Parathyroid adenoma (tissue), 2 donors: ENCODE measurements around the gene CRISPLD2.

ENCODE experiments used
- H2AFZ ChIP-seq: fragments of 300-600 bp; sonication (generic); one replicate; pipeline ENCODE4 v1.7.0; 2017; ENCODE audit warnings: antibody characterized with exemption, mild to moderate bottlenecking
- H3K27ac ChIP-seq: fragments of 300-600 bp; sonication (generic); one replicate; pipeline ENCODE4 v1.7.0; 2017
- H3K27me3 ChIP-seq: fragments of 300-600 bp; sonication (generic); one replicate; pipeline ENCODE4 v1.7.0; 2017; ENCODE audit warnings: low read length; ENCODE audit not compliant: control insufficient read depth, insufficient read depth
- H3K36me3 ChIP-seq: fragments of 300-600 bp; sonication (generic); one replicate; pipeline ENCODE4 v1.7.0; 2017; ENCODE audit warnings: low read length; ENCODE audit not compliant: control insufficient read depth, insufficient read depth
- H3K4me1 ChIP-seq: fragments of 300-600 bp; sonication (generic); one replicate; pipeline ENCODE4 v1.7.0; 2017; ENCODE audit warnings: control low read depth
- H3K4me2 ChIP-seq: fragments of 300-600 bp; sonication (generic); one replicate; pipeline ENCODE4 v1.7.0; 2017; ENCODE audit warnings: low read length
- H3K4me3 ChIP-seq: fragments of 300-600 bp; sonication (generic); one replicate; pipeline ENCODE4 v1.7.0; 2017; ENCODE audit warnings: low read depth, low read length
- H3K79me2 ChIP-seq: fragments of 300-600 bp; sonication (generic); one replicate; pipeline ENCODE4 v1.7.0; 2017; ENCODE audit warnings: control low read depth
- H3K9ac ChIP-seq: fragments of 300-600 bp; sonication (generic); one replicate; pipeline ENCODE4 v1.7.0; 2017; ENCODE audit warnings: mild to moderate bottlenecking
- H3K9me3 ChIP-seq: fragments of 300-600 bp; sonication (generic); one replicate; pipeline ENCODE4 v1.7.0; 2017; ENCODE audit warnings: low read length; ENCODE audit not compliant: control insufficient read depth
- TF ChIP-seq, protein P1 (sequence below): fragments of 300-600 bp; sonication (generic); IDR thresholded peaks from one replicate; pipeline ENCODE4 v1.7.0; 2017; ENCODE audit warnings: antibody characterized with exemption, mild to moderate bottlenecking
- donor health status: primary hyperparathyroidism.

CRISPLD2 gene

DNA sequence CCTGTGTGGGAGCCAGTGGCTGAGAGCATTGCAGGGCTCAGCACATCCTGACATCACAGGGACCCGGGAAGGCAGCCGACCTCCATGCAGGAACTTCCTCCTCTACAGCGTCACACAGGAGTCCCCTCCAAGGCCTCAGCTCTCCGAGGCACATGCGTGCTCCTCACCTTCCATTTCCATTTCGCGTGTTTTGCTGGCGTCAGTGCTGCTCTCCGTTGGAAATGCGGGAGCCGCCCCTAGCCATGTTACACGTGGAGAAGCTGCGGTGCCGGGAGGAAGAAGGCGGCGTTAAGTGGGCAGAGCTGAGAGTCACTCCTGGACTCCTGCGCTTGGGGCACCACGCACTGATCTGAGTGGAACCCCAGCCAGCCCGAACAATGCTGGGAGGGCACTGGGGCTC is 25.2 kb upstream of the CRISPLD2 start:
- Histone ChIP-seq H3K9ac (no peak overlapping the region), H3K36me3 (no peaks in the 10 kb centered on the region), H3K4me1 (no peaks in the 10 kb centered on the region), H3K79me2 (no peaks in the 10 kb centered on the region), H3K27me3 (no peaks in the 10 kb centered on the region), H3K4me3 (no peak overlapping the region), H3K9me3 (no peaks in the 10 kb centered on the region), H3K27ac (no peak overlapping the region), H3K4me2 (no peak overlapping the region), H2AFZ (no peak overlapping the region)
- TF ChIP-seq, protein P1, sequence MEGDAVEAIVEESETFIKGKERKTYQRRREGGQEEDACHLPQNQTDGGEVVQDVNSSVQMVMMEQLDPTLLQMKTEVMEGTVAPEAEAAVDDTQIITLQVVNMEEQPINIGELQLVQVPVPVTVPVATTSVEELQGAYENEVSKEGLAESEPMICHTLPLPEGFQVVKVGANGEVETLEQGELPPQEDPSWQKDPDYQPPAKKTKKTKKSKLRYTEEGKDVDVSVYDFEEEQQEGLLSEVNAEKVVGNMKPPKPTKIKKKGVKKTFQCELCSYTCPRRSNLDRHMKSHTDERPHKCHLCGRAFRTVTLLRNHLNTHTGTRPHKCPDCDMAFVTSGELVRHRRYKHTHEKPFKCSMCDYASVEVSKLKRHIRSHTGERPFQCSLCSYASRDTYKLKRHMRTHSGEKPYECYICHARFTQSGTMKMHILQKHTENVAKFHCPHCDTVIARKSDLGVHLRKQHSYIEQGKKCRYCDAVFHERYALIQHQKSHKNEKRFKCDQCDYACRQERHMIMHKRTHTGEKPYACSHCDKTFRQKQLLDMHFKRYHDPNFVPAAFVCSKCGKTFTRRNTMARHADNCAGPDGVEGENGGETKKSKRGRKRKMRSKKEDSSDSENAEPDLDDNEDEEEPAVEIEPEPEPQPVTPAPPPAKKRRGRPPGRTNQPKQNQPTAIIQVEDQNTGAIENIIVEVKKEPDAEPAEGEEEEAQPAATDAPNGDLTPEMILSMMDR, result no peak

DNA sequence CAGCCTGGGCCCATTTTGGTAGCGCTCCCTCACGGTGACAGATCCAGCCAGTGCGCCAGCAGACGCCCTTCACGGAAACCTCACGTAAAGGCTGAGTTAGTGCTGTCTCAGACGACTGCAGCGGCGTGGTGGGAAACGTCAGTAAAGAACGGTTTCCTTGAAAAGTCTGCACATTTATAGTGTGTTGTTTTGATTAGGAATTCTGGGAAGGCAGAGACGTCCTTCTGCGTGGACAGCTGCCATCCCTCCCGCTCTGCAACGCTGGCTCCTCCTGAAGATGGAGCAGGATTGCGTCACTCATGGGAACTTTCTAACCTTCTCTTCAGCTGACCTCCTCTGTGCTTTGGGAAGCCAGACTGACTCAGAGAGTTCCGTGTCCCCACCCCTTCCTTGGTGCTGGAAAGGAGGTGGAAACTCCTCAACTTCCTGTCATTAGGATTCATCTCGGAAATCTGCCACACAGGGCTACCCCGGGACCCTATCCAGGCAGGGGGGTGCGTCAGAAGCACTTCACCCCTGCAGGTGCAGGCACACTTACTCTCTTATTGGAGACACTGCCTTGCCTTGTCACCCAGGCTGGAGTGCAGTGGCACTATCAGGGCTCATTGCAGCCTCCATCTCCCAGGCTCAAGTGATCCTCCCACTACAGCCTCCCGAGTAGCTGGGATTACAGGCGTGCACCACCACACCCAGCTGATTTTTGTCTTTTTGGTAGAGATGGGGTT is 24.3 kb upstream of the CRISPLD2 start:
- Histone ChIP-seq H3K79me2 (no peaks in the 10 kb centered on the region), H3K4me2 (no peak overlapping the region), H3K9me3 (no peaks in the 10 kb centered on the region), H3K4me1 (no peaks in the 10 kb centered on the region), H3K36me3 (no peaks in the 10 kb centered on the region), H3K27me3 (no peaks in the 10 kb centered on the region), H3K27ac (no peak overlapping the region), H3K9ac (no peak overlapping the region), H3K4me3 (no peak overlapping the region), H2AFZ (no peak overlapping the region)
- TF ChIP-seq, protein P1, result no peak

DNA sequence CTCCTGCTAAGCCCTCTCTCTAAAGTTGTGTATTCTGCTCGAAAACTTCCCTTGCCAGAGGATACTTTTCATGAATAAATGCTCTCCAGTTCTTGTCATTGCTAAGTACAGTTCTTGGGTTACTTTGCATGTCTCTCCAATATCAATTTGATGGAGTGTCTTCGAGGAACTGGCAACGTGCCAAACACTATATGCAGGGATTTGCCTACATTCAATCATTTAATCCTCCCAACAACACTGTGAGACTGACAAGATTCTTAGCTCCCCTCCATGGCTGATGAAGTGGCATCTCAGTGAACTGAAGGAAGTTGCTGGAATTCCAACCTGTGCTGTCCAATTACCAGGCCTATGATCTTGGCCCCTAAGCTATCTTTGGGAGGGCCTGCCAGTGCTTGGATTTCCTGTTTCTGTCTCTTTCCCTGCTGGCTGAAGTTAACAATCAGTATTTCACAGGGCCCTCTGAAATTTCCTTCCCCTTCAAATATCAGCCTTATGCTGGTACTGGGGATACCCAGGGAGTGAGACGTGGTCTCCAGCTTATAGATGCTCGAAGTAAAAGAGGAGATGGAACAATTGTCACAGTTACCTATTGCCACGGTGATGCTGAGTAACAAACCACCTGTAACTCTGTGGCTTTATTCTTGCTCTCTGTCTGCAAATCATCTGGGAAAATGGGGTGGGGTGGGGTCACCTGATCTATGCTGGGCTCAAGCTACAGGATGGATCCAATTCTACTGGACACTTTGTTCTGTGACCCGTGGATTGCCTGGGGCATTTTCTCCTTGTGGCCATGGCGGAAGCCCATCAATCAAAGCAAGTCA is 19.4 kb upstream of the CRISPLD2 start:
- Histone ChIP-seq H3K9me3 (no peaks in the 10 kb centered on the region), H3K27ac (no peak overlapping the region), H3K79me2 (no peaks in the 10 kb centered on the region), H3K27me3 (no peaks in the 10 kb centered on the region), H2AFZ (no peak overlapping the region), H3K4me3 (no peak overlapping the region), H3K4me1 (no peaks in the 10 kb centered on the region), H3K4me2 (no peak overlapping the region), H3K9ac (no peak overlapping the region), H3K36me3 (no peaks in the 10 kb centered on the region)
- TF ChIP-seq, protein P1, result no peak

DNA sequence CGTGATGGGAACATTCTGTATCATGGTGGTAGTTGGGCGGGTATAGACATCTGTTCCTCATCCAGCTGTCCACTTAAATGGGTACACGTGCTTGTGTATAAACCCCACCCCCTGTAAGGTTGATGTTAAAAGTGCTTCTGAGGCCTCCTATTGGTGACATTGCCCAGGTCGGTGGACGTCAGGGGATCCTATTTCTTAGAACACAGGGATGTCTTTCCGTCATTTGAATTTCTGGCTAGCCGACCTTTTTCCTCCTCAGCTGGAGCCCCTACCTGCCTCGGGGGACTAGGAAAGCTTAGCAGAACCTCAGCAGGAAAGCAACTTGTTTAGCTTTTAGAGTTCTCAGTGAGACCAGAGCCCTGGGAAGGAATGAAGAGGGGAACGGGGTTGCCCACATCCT is 16.6 kb upstream of the CRISPLD2 start:
- H2AFZ ChIP-seq, result no peak overlapping the region
- no peak overlapping the region for H3K27ac ChIP-seq
- no peaks in the 10 kb centered on the region for H3K9me3 ChIP-seq
- no peaks in the 10 kb centered on the region for H3K27me3 ChIP-seq
- H3K36me3 ChIP-seq, result no peaks in the 10 kb centered on the region
- H3K9ac ChIP-seq, result no peak overlapping the region
- H3K4me3 ChIP-seq, result no peak overlapping the region
- TF ChIP-seq, protein P1, result no peak
- H3K4me2 ChIP-seq, result no peak overlapping the region
- H3K79me2 ChIP-seq, result no peaks in the 10 kb centered on the region
- H3K4me1 ChIP-seq, result no peaks in the 10 kb centered on the region
